H1 (cell line): ENCODE data around the gene FAM53A. TPM values are rescaled to one million over a fixed set of nuclear protein-coding genes. Genes with fewer than 3 reads are reported as not detected.

Source experiments
- ATF2 ChIP-seq: IDR thresholded peaks from 2 replicates; pipeline ENCODE4 v1.6.1; 2012; ENCODE audit warnings: low read length, inconsistent platforms
- CHD2 ChIP-seq: IDR thresholded peaks from 2 replicates; pipeline ENCODE4 v1.6.1; 2012; ENCODE audit warnings: low read length, improper control_type of control experiment
- HDAC6 ChIP-seq: IDR thresholded peaks from one replicate; pipeline ENCODE4 v1.7.1; 2012; ENCODE audit warnings: low read depth, mild to moderate bottlenecking, inconsistent platforms, low read length, moderate library complexity
- polyA plus RNA-seq, 7 experiments: library from polyadenylated mRNA; depleted of rRNA in 3 of 7; stranded (reverse) in 5 of 7; unstranded in 2 of 7; fragments of >200 nt in 5 of 7; fragments of 200-250 nt in 2 of 7; gene quantifications; 1 replicate in 5 of 7; 2 replicates in 1 of 7; 4 replicates in 1 of 7; pipeline versions ENCODE4 v1.2.1 to v1.2.3, GENCODE V29; 2011 to 2013; ENCODE audit warnings: missing spikeins in 2 of 7, mixed read lengths in 2 of 7
- total RNA-seq: library from RNA; stranded (reverse); fragmentation: NEBNext Ultra II Directional; extraction: Animal tissue kit (Norgen Biotek cat#: 25700); gene quantifications from 2 replicates; pipeline ENCODE4 v1.2.1, GENCODE V29; 2021

Gene FAM53A
- total and polyA plus RNA-seq, 2 of the 8 experiments (the other 6 are each of a cell fraction or from before 2014, with no cell fraction given), result 1.9 to 2.0 TPM

- TF ChIP-seq CHD2, result no peak
- no peak for TF ChIP-seq ATF2
- no peak for TF ChIP-seq HDAC6
- TF ChIP-seq, all 59 proteins: peak for 0
These were observed 60.1 kb downstream of the FAM53A start (continued) for GRCh38 chr4:1623821-1624518.
